ENCODE data around the gene IFIT1.
A peak's percentile ranks its signal among the peaks of the same experiment; 100 is the strongest.
"Not testable (repeated sequence)": the region's sequence is repeated elsewhere in the genome, so short reads cannot be mapped to it uniquely, and the experiment has no call there.

The IFIT1 gene

GRCh38 chr10:89364531-89364930, 27.9 kb upstream of the IFIT1 start:
- DNase-seq (ENCODE audit: low spot score): no peak

GRCh38 chr10:89367529-89367928, 24.9 kb upstream of the IFIT1 start:
- DNase-seq (ENCODE audit: low spot score): no peak

- no peak for DNase-seq (ENCODE audit: low spot score)
Measured at GRCh38 chr10:89368129-89368528, 24.3 kb upstream of the IFIT1 start.

GRCh38 chr10:89369156-89370105, 23.0 kb upstream of the IFIT1 start:
- DNase-seq (ENCODE audit: low spot score): peak; percentile 28

- no peak for DNase-seq (ENCODE audit: low spot score)
Measured at GRCh38 chr10:89371079-89371478, 21.3 kb upstream of the IFIT1 start.

- DNase-seq (ENCODE audit: low spot score): no peak
Measured at GRCh38 chr10:89371987-89372386, 20.4 kb upstream of the IFIT1 start.

GRCh38 chr10:89373916-89374711, 18.3 kb upstream of the IFIT1 start:
- DNase-seq (ENCODE audit: low spot score): no peak

- no peak for DNase-seq (ENCODE audit: low spot score)
Measured at GRCh38 chr10:89374713-89375141, 17.7 kb upstream of the IFIT1 start.

GRCh38 chr10:89377705-89378637, 14.5 kb upstream of the IFIT1 start, which contains the start of gene IFIT1B:
IFIT1B (plus strand) TSS chr10:89378056; CDS start chr10:89378136, 80 bp downstream.
- DNase-seq (ENCODE audit: low spot score): no peak

GRCh38 chr10:89379103-89379502, 13.3 kb upstream of the IFIT1 start:
- DNase-seq (ENCODE audit: low spot score): no peak

- DNase-seq (ENCODE audit: low spot score): no peak
Measured at GRCh38 chr10:89382757-89383156, 9.7 kb upstream of the IFIT1 start.

GRCh38 chr10:89384474-89385340, 7.7 kb upstream of the IFIT1 start:
- DNase-seq (ENCODE audit: low spot score): no peak

GRCh38 chr10:89388806-89389205, 3.6 kb upstream of the IFIT1 start:
- no peak for DNase-seq (ENCODE audit: low spot score)

- peak; percentile 30 for DNase-seq (ENCODE audit: low spot score)
Measured at GRCh38 chr10:89389254-89389653, 3.2 kb upstream of the IFIT1 start.

- no peak for DNase-seq (ENCODE audit: low spot score)
Measured at GRCh38 chr10:89390476-89391225, 1.8 kb upstream of the IFIT1 start.

- not testable (repeated sequence) for DNase-seq (ENCODE audit: low spot score)
Measured at GRCh38 chr10:89391226-89391576, 1.2 kb upstream of the IFIT1 start.

GRCh38 chr10:89392974-89393373, 551 bp downstream of the IFIT1 start:
- no peak for DNase-seq (ENCODE audit: low spot score)

GRCh38 chr10:89393898-89394297, 1.5 kb downstream of the IFIT1 start:
- DNase-seq (ENCODE audit: low spot score): no peak

- no peak for DNase-seq (ENCODE audit: low spot score)
Measured at GRCh38 chr10:89395141-89395540, 2.7 kb downstream of the IFIT1 start.

Data from SW480 (cell line).